Effector CD4-positive, alpha-beta T cell (primary cell): ENCODE measurements around the gene CERK.

ENCODE experiments used
- DNase-seq: peaks from one replicate; pipeline ENCODE4 v3.0.0-alpha.2; 2020

CERK gene

GRCh38 chr22:46764779-46765485 is 26.9 kb upstream of the CERK start:
- no peak for DNase-seq

DNA sequence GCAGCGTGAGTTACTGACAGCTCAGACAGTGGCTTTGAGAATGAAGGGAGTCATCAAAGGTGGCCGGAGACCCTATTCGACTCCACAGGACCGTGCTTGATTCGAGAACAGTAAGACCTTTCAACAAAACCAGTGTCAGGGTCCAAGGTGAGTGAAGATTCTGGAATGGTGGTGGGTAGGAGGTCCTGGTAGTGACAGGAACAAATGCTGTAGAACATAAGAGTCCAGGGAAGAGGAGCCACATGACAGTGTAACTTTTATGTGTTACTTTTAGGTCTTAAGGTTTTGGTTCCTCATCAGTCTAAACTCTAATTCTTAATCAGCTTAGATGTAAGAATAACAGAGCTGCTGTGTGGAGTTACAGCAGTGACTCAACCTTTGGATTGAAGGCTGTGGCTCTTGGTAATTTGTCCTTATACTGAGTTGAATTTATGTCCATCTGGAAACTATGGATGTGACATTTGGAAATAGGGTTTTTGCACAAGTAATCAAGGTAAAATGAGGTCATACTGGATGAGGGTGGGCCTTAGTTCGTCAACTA is 26.2 kb upstream of the CERK start:
- no peak for DNase-seq

DNA sequence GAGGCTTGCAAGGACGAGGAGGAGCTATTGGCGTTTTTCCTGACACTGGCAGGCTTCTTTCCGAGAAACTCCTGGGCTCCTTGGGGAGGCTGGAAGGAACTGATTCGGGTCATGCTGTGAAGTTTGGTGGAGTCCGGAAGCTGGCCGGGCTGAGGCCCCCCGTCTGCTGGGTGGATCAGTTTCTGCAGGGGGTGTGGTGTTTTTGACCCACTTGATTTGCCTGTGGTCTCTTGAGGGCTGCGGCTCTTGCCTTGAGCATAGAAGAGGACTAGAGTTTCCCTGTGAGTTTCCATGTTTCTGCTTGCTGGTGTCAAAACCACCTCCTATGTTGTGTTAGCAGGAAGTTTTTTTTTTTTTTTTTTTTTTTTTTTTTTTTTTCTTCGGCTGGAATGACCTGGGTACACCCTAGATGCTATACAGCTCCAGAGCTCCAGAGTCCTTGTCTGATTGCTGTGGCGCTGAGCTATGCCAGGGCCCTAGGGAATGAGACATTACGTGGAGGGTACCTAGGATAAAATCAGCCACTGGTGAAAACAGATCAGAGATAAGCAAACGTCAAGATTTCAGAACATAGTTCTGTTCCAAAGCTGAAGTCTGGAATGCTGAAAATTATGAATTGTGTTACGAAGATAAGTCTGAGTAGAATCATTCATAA is 25.1 kb upstream of the CERK start:
- DNase-seq: no peak

GRCh38 chr22:46762238-46763050 is 24.4 kb upstream of the CERK start, which contains the start of gene TBC1D22A:
Gene TBC1D22A, plus strand, starts transcription at chr22:46762650. Its CDS starts 137 bp downstream, at chr22:46762787.
- peak; percentile 92 for DNase-seq

DNA sequence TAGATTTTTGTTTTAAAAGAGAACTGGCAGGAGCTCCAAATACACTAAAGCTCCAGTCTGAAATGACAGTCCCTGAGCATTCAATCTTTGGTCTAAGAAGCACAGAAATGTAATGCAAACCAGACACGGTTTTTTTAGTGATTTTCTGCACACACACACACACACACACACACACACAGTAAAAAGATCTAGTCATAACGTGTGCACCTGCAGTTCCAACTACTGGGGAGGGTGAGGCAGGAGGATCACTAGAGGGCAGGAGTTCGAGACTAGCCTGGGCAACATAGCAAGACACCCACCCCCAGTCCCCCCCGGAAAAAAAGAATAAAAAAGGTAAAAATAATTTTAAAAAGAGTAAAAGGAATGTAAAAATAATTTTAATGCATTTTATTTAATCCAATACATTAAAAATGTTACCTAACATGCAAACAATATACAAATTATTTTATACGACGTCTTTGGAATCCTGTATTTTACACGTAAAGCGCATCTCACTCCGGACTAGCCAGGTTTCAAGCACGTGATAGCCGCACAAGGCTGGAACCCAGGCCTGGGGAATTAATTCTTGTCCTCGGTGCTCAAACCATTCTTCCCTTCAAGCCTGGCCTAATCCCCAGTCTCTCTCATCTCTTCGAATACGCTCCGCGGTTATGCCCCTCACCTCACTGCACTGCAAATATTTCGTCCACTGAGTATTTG is 23.6 kb upstream of the CERK start:
- DNase-seq: no peak

- no peak for DNase-seq
Observed at GRCh38 chr22:46761017-46761416, 23.0 kb upstream of the CERK start.

DNA sequence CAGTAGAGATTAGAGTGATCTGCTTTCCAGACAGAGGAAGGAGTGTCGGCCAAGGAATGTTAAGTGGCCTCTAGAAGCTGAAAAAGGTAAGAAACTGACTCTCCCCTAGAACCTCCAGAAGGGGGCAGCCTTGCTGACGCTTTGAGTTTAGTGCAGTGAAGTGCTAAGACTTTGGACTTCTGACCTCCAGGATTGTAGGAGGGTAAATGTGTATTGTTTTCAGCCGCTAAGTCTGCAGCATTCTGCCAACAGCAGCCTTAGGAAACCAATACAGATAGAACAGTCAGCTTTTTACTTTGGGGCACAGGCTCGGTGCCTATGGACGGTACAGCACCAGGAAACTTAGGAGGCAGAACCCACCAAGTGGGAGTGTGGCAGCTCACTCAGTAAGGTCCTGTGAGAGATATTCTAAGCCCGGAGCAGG is 20.8 kb upstream of the CERK start:
- no peak for DNase-seq

DNA sequence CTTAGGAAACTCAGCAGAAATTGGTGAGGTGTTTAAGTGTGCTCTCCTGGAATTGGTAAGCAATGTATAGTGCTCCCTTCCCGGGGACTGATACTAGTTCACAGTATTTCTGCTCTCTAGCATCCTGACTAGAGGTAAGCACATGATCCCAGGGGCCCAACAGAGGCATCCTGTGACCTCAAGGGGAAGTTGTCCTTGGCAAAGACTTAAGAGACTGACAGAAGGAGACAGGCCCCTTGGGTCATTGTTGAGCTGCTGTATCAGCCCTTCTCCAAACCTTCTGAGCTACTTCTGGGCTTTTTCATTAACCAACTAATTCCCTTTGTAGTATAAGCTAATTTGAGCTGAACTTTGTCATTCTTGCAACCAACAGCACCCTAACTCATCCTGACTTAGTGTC is 20.1 kb upstream of the CERK start:
- DNase-seq: no peak

DNA sequence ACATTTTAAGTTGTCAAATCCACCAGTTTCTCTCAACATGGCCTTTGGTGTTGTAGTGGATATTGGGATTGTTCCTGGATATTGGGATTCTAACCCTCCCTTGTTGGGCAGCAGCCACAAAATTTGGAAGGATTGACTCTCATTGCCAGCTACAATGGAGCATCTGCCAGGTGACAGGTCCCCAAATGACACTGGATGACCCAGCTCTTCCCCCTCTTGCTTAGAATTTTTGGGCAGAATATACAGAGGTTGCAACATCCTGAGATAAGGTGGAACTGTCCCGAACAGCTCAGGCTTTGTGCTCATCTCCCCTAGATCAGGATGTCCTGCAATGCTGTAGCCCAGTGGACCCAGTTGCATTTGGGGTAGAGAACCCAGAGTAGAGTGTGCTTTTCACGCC is 19.1 kb upstream of the CERK start:
- DNase-seq: no peak

DNA sequence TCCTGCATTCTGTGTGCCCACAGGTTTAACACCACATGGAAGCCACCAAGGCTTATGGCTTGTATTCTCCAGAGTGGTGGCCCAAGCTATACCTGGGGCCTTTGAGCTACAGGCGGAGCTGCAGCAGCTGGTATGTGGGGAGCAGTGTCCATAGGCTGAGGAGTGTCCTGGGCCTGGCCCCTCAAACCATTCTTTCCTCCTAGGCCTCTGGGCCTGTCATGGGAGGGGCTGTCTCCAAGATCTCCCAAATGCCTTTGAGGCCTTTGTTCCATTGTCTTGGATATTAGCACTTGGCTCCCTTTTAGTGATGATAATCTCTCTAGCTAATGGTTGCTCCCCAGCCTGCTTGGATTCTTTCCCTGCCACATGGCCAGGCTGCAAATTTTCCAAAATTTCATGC is 18.0 kb upstream of the CERK start:
- no peak for DNase-seq

DNA sequence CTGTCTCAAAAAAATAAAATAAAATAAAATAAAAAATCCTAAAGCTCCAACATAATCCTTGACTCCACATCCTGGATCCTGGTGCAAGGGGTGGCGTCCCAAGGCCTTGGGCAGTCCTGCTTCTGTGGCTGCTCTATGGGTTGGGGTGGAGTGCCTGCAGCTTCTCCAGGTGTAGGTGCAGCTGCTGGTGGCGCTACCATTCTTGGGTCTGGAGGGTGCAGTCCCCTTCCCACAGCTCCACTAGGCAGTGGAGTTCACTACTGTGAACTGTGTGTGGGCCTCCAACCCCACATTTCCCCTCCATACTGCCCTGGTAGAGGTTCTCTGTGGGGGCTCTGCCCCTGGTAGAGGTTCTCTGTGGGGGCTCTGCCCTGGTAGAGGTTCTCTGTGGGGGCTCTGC is 17.5 kb upstream of the CERK start:
- DNase-seq: no peak

DNA sequence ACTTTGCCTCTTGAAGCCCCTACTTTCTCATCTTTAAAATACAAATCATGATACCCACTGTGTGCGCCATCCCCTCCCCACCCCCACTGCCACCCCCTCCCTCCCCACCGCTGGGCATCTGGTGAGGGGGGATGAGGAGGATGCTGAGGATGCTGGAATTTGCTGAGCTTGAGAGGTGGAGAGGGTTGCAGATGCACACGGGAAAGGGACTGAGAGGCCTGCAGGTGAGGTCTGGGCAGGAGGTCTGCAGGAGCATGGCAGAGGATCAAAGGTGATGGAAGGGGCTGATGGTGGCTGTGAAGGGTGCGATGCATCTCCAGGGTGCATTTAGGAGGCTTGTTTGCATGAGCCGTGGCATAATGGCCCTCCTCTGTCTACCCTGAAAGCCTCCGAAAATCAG is 16.8 kb upstream of the CERK start:
- DNase-seq: no peak

- no peak for DNase-seq
Observed at GRCh38 chr22:46754110-46754799, 16.2 kb upstream of the CERK start.

- DNase-seq: no peak
Observed at GRCh38 chr22:46753761-46754109, 15.7 kb upstream of the CERK start.

DNA sequence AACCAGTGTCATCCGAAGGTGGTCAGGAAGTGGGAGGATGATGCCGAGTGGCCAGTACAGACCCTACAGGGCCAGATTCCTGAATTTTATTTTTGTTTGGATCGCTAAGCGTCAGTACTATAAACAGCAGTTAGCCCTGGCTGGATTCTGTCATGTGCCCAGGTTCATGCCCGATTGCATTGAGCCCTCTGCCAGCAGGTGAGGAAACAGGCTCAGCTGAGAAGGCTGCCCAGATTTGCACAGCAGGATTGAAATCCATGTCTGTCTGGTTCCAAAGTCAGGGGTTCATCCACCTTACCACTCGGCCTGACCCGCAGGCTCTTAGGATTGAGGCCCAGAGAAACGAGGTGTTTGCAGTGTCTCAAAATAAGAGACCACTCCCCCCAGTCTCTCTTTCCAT is 15.3 kb upstream of the CERK start:
- no peak for DNase-seq

DNA sequence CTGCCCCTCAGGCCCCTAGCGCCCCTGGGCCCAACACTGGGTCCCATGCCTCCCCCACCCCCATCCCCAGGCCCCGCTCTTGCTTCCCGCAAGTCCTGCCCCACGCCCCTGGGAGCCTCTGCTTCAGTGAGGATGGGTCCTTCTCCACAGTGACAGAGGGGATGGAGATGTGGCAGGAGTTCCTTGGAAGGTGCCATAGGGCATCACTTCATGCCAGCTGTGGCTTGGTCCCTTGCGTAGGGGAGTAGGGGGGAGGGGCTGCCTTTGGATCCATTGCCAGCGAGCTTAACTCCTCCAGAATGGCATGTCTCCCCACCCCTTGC is 14.9 kb upstream of the CERK start:
- no peak for DNase-seq

DNA sequence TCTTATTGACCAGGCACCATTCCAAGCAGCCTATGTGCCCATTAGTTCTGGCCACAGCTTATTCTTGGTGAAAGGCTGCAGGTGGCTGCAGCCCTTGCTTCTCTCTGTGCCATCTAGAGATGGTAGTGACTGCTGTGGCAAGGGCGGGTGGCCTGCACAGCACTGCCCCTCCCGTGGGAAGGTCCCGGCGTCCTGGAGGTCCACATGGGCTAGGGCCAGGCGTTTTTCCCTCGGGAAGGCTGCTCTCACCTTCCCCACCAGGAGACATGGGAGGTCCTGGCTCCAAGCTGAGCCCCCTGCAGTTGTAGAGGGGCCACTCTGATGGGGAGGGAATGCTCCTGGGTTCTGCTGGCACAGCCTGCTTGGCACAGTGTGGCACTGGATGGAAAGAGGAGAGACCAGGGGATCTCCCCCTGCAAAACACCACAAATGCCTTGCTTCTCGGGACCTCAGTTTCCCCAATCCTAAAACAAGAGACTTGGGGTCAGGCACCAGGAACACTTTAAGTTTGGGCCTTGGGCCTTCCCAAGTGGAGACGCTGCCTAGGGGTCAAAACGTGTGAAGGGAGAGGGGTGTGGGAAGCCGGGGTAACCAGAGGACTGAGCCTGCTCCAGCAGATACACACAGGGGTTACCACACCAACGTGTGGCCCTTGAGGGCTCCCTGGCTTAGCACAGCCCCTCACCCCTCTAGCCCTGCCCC is 14.4 kb upstream of the CERK start:
- DNase-seq: no peak

DNA sequence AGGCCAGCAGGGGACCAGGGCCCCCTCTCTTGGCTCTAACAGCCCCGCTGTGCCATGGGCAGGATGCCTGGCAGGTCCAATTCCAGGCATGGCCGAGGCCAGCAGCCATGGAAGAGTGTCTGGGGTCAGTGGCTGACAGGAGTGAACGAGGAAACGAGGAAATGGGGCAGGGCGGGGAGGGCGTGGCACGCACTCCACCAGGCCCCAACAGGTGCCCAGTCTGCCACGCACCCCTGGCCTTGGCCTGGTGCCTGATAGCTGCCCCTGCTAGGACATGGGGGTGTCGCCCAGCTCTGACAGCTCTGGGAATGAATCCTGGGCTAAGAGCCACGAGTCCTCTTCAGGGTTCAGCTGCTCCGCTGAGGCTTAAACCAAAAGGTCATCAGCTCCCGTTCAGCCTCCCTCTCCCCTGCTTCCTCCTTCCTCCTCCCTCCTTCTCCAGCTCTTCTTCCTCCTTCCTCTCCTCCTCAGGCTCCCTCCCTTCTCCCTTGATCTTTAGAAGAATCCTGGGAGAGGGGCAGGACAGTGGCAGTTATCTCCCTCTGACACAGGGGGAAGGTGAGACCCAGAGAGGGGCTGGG is 12.9 kb upstream of the CERK start:
- DNase-seq: no peak

DNA sequence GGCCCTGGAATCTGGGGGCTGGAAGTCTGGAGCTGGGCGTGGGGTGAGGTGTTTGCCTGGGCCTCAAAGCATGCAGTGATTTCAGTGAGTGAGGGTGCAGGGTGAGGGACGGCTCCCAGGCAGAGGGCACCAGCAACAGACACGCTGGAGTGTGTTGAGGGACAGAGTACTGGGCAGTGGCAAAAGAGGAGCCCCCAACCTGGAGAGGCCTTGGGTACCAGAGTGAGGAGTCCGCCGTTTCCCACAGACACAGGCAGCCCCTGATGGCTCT is 12.4 kb upstream of the CERK start:
- DNase-seq: no peak

DNA sequence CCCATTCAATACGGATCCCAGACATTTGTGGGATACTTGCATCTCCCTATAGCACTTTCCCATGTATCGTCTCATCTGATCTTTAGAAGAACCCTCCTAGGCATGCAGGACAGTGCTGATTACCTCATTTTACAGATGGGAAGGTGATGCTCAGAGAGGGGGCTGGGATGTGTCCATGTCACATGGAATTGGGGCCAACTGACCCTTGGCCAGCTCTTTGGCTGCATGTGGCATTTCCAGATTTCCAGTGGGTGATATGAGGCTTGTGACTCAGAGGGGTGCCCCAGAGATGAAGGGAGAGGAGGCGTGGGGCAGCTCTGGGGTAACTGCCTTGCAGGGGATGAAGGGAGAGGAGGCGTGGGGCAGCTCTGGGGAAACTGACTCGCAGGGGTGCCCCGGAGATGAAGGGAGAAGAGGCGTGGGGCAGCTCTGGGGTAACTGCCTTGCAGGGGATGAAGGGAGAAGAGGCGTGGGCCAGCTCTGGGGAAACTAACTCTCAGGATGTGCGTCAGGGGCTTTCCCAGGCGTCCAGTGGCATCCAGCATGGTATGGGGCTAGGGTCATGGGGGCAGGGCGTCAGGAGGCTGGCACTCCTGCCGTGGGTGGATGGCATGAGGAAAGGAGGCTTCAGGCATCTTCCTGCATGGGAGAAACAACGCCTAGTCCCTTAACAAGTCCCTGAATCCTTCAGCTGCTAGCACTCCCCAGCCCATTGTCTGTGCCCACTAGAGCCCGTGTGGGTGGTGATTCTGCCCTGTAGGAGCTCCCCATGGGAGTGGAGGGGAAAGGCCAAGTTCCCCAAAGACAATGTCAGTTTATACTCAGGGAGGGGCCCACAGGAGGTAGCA is 11.9 kb upstream of the CERK start:
- no peak for DNase-seq
